Body of pancreas (tissue), 4 donors: ENCODE results near the gene GCFC2.
A peak's percentile ranks its signal among the peaks of the same experiment; 100 is the strongest.

Source experiments
- POLR2A ChIP-seq, 3 donors: fragments of 450-650 bp; IDR thresholded peaks; one replicate each; pipeline ENCODE4 v1.6.1; 2016; ENCODE audit warnings: antibody characterized with exemption in 3 of 3, mild to moderate bottlenecking in 2 of 3
- TF ChIP-seq, protein P1 (sequence below), 7 experiments: fragments of 450-650 bp in 4 of 7; fragments of 200-600 bp in 3 of 7; sonication (generic) in 3 of 7; IDR thresholded peaks; one replicate each; pipeline ENCODE4 v1.5.1; 2016 to 2019; ENCODE audit warnings: antibody characterized with exemption in 7 of 7

DNA sequence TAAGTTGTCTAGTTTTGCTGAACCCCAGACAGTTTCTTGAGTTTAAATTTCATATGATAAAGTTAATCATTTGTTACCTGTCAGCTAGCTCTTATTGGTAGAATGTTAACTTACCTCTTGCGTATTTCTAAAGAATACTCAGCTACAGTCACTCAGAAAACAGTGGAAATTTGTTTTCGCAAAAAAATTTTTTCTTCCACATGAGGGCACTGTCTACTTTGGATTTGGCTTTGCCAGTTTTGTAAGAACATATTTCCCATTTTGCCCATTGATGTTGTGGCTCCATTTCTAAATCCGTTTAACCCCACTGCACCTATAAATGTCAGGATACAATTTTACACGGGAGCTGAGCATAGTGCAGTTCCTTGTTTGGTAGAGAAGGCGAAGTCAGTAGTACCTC is 19.1 kb upstream of the GCFC2 start:
- TF ChIP-seq, protein P1, sequence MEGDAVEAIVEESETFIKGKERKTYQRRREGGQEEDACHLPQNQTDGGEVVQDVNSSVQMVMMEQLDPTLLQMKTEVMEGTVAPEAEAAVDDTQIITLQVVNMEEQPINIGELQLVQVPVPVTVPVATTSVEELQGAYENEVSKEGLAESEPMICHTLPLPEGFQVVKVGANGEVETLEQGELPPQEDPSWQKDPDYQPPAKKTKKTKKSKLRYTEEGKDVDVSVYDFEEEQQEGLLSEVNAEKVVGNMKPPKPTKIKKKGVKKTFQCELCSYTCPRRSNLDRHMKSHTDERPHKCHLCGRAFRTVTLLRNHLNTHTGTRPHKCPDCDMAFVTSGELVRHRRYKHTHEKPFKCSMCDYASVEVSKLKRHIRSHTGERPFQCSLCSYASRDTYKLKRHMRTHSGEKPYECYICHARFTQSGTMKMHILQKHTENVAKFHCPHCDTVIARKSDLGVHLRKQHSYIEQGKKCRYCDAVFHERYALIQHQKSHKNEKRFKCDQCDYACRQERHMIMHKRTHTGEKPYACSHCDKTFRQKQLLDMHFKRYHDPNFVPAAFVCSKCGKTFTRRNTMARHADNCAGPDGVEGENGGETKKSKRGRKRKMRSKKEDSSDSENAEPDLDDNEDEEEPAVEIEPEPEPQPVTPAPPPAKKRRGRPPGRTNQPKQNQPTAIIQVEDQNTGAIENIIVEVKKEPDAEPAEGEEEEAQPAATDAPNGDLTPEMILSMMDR (IDR thresholded peaks at IDR 0.05) = peak in 5 of 7 experiments; percentile 20 to 36 (median 25)
- TF ChIP-seq POLR2A (IDR thresholded peaks at IDR 0.05) = no peak
